H9 (cell line): ENCODE data around the gene VWA5B1. TPM values are rescaled to one million over a fixed set of nuclear protein-coding genes. Genes with fewer than 3 reads are reported as not detected.

Source experiments
- DNase-seq: peaks from one replicate; pipeline ENCODE4 v3.0.0-alpha.2; 2017
- H2AFZ ChIP-seq: one replicate; pipeline ENCODE4 v1.6.1; 2013; ENCODE audit warnings: mild to moderate bottlenecking, low read length, control low read depth, moderate library complexity
- H2AK5ac ChIP-seq: 2 replicates; pipeline ENCODE4 v1.6.1; 2013; ENCODE audit warnings: low read length, control low read depth, mixed read lengths; ENCODE audit not compliant: insufficient read length
- H2BK120ac ChIP-seq: one replicate; pipeline ENCODE4 v1.6.1; 2013; ENCODE audit warnings: low read depth, mild to moderate bottlenecking, low read length, control low read depth, inconsistent platforms; ENCODE audit not compliant: poor library complexity, severe bottlenecking
- H2BK12ac ChIP-seq: 2 replicates; pipeline ENCODE4 v1.6.1; 2013; ENCODE audit warnings: low read length, control low read depth, mixed read lengths, low read depth; ENCODE audit not compliant: insufficient read length
- H2BK15ac ChIP-seq: 2 replicates; pipeline ENCODE4 v1.6.1; 2013; ENCODE audit warnings: low read depth, low read length, control low read depth
- H2BK20ac ChIP-seq: one replicate; pipeline ENCODE4 v1.6.1; 2013; ENCODE audit warnings: low read depth, mild to moderate bottlenecking, low read length, control low read depth, inconsistent platforms; ENCODE audit not compliant: poor library complexity, severe bottlenecking
- H2BK5ac ChIP-seq: 2 replicates; pipeline ENCODE4 v1.6.1; 2013; ENCODE audit warnings: low read length, control low read depth, mixed read lengths; ENCODE audit not compliant: insufficient read length
- H3K14ac ChIP-seq: 2 replicates; pipeline ENCODE4 v1.6.1; 2013; ENCODE audit warnings: low read length, control low read depth; ENCODE audit not compliant: insufficient read depth
- H3K18ac ChIP-seq: 2 replicates; pipeline ENCODE4 v1.6.1; 2013; ENCODE audit warnings: low read depth, mild to moderate bottlenecking, mixed read lengths, low read length, control low read depth; ENCODE audit not compliant: insufficient read length
- H3K23ac ChIP-seq: 2 replicates; pipeline ENCODE4 v1.6.1; 2013; ENCODE audit warnings: low read length, control low read depth, mixed read lengths, low read depth; ENCODE audit not compliant: insufficient read length
- H3K23me2 ChIP-seq: 2 replicates; pipeline ENCODE4 v1.6.1; 2013; ENCODE audit warnings: low read depth, mild to moderate bottlenecking, mixed read lengths, low read length, control low read depth; ENCODE audit not compliant: insufficient read length, poor library complexity, severe bottlenecking
- H3K27ac ChIP-seq: 2 replicates; pipeline ENCODE4 v1.5.1; 2013; ENCODE audit warnings: low read length, control low read depth, mixed read lengths, low read depth; ENCODE audit not compliant: insufficient read length
- H3K27me3 ChIP-seq: 2 replicates; pipeline ENCODE4 v1.6.1; 2013; ENCODE audit warnings: low read length, control low read depth, inconsistent platforms; ENCODE audit not compliant: insufficient read depth
- H3K4ac ChIP-seq: 2 replicates; pipeline ENCODE4 v1.6.1; 2013; ENCODE audit warnings: low read depth, mild to moderate bottlenecking, control low read depth, inconsistent platforms, low read length, moderate library complexity
- H3K4me1 ChIP-seq: 2 replicates; pipeline ENCODE4 v1.6.1; 2013; ENCODE audit warnings: low read length, control low read depth, inconsistent platforms; ENCODE audit not compliant: insufficient read depth
- H3K4me2 ChIP-seq: 2 replicates; pipeline ENCODE4 v1.6.1; 2013; ENCODE audit warnings: low read length, control low read depth, mixed read lengths; ENCODE audit not compliant: insufficient read length, insufficient read depth
- H3K56ac ChIP-seq: 2 replicates; pipeline ENCODE4 v1.6.1; 2013; ENCODE audit warnings: low read depth, mild to moderate bottlenecking, mixed read lengths, low read length, control low read depth; ENCODE audit not compliant: insufficient read length
- H3K79me1 ChIP-seq: 2 replicates; pipeline ENCODE4 v1.6.1; 2013; ENCODE audit warnings: low read depth, mild to moderate bottlenecking, moderate library complexity, low read length, control low read depth, inconsistent platforms; ENCODE audit not compliant: insufficient read depth, poor library complexity, severe bottlenecking
- H3K79me2 ChIP-seq: 2 replicates; pipeline ENCODE4 v1.6.1; 2013; ENCODE audit warnings: low read length, control low read depth, inconsistent platforms; ENCODE audit not compliant: insufficient read depth
- H3K9ac ChIP-seq: 2 replicates; pipeline ENCODE4 v1.6.1; 2013; ENCODE audit warnings: low read length, control low read depth, mixed read lengths; ENCODE audit not compliant: insufficient read length; ENCODE audit errors: extremely low read depth
- H3K9me3 ChIP-seq: one replicate; pipeline ENCODE4 v1.6.1; 2013; ENCODE audit warnings: low read depth, low read length, inconsistent platforms; ENCODE audit not compliant: control insufficient read depth
- H3T11ph ChIP-seq: one replicate; pipeline ENCODE4 v1.6.1; 2013; ENCODE audit warnings: mild to moderate bottlenecking, low read length, control low read depth, inconsistent platforms
- H4K20me1 ChIP-seq: one replicate; pipeline ENCODE4 v1.6.1; 2013; ENCODE audit not compliant: control insufficient read depth, insufficient read length, insufficient read depth
- H4K5ac ChIP-seq: 2 replicates; pipeline ENCODE4 v1.6.1; 2013; ENCODE audit warnings: low read depth, mild to moderate bottlenecking, mixed read lengths, low read length, control low read depth; ENCODE audit not compliant: insufficient read length
- H4K8ac ChIP-seq: replicated peaks from 2 replicates; pipeline ENCODE4 v1.6.1; 2013; ENCODE audit warnings: low read length, control low read depth, mixed read lengths, low read depth; ENCODE audit not compliant: insufficient read length
- H4K91ac ChIP-seq: 2 replicates; pipeline ENCODE4 v1.6.1; 2013; ENCODE audit warnings: low read depth, mild to moderate bottlenecking, moderate library complexity, mixed read lengths, low read length, control low read depth; ENCODE audit not compliant: insufficient read length
- H3K27ac Mint-ChIP-seq, 3 experiments: 2 replicates in 2 of 3; 3 replicates in 1 of 3; pipeline ENCODE4 v1.8.0; 2020 to 2021; ENCODE audit warnings: mixed read lengths in 3 of 3, mild to moderate bottlenecking in 1 of 3, moderate library complexity in 1 of 3
- H3K27me3 Mint-ChIP-seq: 2 replicates; pipeline ENCODE4 v1.8.0; 2021; ENCODE audit warnings: low read depth, mild to moderate bottlenecking, moderate library complexity, mixed read lengths
- H3K36me3 Mint-ChIP-seq, 3 experiments: 2 replicates in 2 of 3; 3 replicates in 1 of 3; pipeline ENCODE4 v1.8.0; 2020 to 2021; ENCODE audit warnings: low read depth in 3 of 3, mixed read lengths in 3 of 3; ENCODE audit not compliant: insufficient read depth in 1 of 3
- H3K4me1 Mint-ChIP-seq, 2 experiments: 2 replicates each; pipeline ENCODE4 v1.8.0; 2020; ENCODE audit warnings: mixed read lengths in 2 of 2
- H3K4me3 Mint-ChIP-seq, 2 experiments: 2 replicates in 1 of 2; 3 replicates in 1 of 2; pipeline ENCODE4 v1.8.0; 2020 to 2021; ENCODE audit warnings: mild to moderate bottlenecking in 2 of 2, mixed read lengths in 2 of 2, moderate library complexity in 1 of 2
- H3K9me3 Mint-ChIP-seq, 2 experiments: 2 replicates in 1 of 2; 3 replicates in 1 of 2; pipeline ENCODE4 v1.8.0; 2020; ENCODE audit warnings: mild to moderate bottlenecking in 2 of 2, mixed read lengths in 2 of 2, moderate library complexity in 1 of 2
- WGBS: extraction: QIAGEN DNeasy Blood & Tissue Kit; methylation state at CpG from one replicate; pipeline ENCODE4 v1.1.7; 2013; ENCODE audit warnings: missing lambda C conversion rate, low lambda C conversion rate, mixed read lengths; ENCODE audit not compliant: insufficient read length; ENCODE audit errors: extremely low coverage; 5-methylcytosine and 5-hydroxymethylcytosine counted together
- total RNA-seq: library from RNA; stranded (reverse); gene quantifications from 2 replicates; pipeline ENCODE4 v1.2.1, GENCODE V29; 2021
- TF ChIP-seq, protein P1 (sequence below): fragments of 200-600 bp; sonication (generic); conservative IDR thresholded peaks from 3 replicates; pipeline ENCODE4 v1.8.0; 2021; ENCODE audit warnings: antibody characterized with exemption, mild to moderate bottlenecking

Gene VWA5B1
- total RNA-seq, 1 experiment from 2014 or later: not detected

GRCh38 chr1:20317471-20317870, 26.8 kb downstream of the VWA5B1 start:
- H3K27me3 ChIP-seq: 0 out of 2 replicates have a peak, but pooled peaks cover 3% of the 10 kb centered on the region
- no peak overlapping the region for H2BK5ac ChIP-seq
- Mint-ChIP-seq H3K9me3 (no peaks in the 10 kb centered on the region), H3K27me3 (peaks cover 29% of the 10 kb centered on the region), H3K4me1 (peaks cover 4 to 7% of the 10 kb centered on the region in 2 experiments), H3K27ac (no peak overlapping the region), H3K4me3 (no peak overlapping the region), H3K36me3 (no peaks in the 10 kb centered on the region)
- no peak overlapping the region for H3K18ac ChIP-seq
- no peak overlapping the region for H3K23ac ChIP-seq
- no peak overlapping the region for H2AK5ac ChIP-seq
- H2BK20ac ChIP-seq: no peak overlapping the region
- no peak overlapping the region for H3K56ac ChIP-seq
- no peaks in the 10 kb centered on the region for H3K23me2 ChIP-seq
- no peak overlapping the region for H4K91ac ChIP-seq
- no peaks in the 10 kb centered on the region for H3K9me3 ChIP-seq
- H2BK120ac ChIP-seq: no peak overlapping the region
- no peak for DNase-seq
- no peak overlapping the region for H3K4me2 ChIP-seq
- no peak overlapping the region for H2BK15ac ChIP-seq
- H3K14ac ChIP-seq: no peak overlapping the region; the same call in 1 of the 2 replicates
- no peak overlapping the region for H2BK12ac ChIP-seq
- H3K79me1 ChIP-seq: no peaks in the 10 kb centered on the region
- H3K4me1 ChIP-seq: 0 out of 2 replicates have a peak, but pooled peaks cover 2% of the 10 kb centered on the region
- no peak overlapping the region for H4K8ac ChIP-seq
- no CpG with 5 or more reads among the region's 11 CpGs for WGBS
- no peak overlapping the region for H3K27ac ChIP-seq
- no peak overlapping the region for H4K5ac ChIP-seq
- H3K9ac ChIP-seq: no peak overlapping the region
- TF ChIP-seq, protein P1, sequence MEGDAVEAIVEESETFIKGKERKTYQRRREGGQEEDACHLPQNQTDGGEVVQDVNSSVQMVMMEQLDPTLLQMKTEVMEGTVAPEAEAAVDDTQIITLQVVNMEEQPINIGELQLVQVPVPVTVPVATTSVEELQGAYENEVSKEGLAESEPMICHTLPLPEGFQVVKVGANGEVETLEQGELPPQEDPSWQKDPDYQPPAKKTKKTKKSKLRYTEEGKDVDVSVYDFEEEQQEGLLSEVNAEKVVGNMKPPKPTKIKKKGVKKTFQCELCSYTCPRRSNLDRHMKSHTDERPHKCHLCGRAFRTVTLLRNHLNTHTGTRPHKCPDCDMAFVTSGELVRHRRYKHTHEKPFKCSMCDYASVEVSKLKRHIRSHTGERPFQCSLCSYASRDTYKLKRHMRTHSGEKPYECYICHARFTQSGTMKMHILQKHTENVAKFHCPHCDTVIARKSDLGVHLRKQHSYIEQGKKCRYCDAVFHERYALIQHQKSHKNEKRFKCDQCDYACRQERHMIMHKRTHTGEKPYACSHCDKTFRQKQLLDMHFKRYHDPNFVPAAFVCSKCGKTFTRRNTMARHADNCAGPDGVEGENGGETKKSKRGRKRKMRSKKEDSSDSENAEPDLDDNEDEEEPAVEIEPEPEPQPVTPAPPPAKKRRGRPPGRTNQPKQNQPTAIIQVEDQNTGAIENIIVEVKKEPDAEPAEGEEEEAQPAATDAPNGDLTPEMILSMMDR: no peak
- H3T11ph ChIP-seq: no peak overlapping the region
- H4K20me1 ChIP-seq: no peaks in the 10 kb centered on the region
- H2AFZ ChIP-seq: no peak overlapping the region
- no peak overlapping the region for H3K4ac ChIP-seq
- H3K79me2 ChIP-seq: no peaks in the 10 kb centered on the region
